GM12878 (cell line): ENCODE data around the gene ERC2. TPM values are rescaled to one million over a fixed set of nuclear protein-coding genes. Genes with fewer than 3 reads are reported as not detected.

ENCODE experiments used
- ATAC-seq: fragments of 200-7000 bp; cut with Tn5 transposase; 3 replicates; pipeline ENCODE4 v1.9.1; 2020; ENCODE audit warnings: mild to moderate bottlenecking, moderate library complexity
- BruUV-seq: library from RNA; stranded (reverse); fragments of 400-500 nt; replicated peaks from 2 replicates; lab custom pipeline; 2021; lab: Mats Ljungman, UMichigan
- CTCF ChIA-PET: fragments of 300-600 bp; sonication (Branson Sonifier 250); formaldehyde crosslinking; extraction: SDS; loops from one replicate; lab custom pipeline; 2021; ENCODE audit warnings: inconsistent platforms; lab: Yijun Ruan, JAX
- POLR2A ChIA-PET: fragments of 350-600 bp; formaldehyde crosslinking; extraction: SDS; loops from one replicate; lab custom pipeline; 2021; ENCODE audit warnings: inconsistent platforms; lab: Charles Lee
- RAD21 ChIA-PET: fragments of 300-600 bp; sonication (Branson Sonifier 250); formaldehyde crosslinking; loops from one replicate; lab custom pipeline; 2023; ENCODE audit warnings: antibody characterized with exemption; ENCODE audit not compliant: unreplicated experiment; lab: Charles Lee
- SMC1A ChIA-PET: fragments of 300-600 bp; sonication (Branson Sonifier 250); formaldehyde crosslinking; loops from one replicate; lab custom pipeline; 2023; ENCODE audit not compliant: unreplicated experiment, uncharacterized antibody; lab: Charles Lee
- DNase-seq: peaks from one replicate; pipeline ENCODE4 v3.0.0-alpha.2; 2011; ENCODE audit warnings: low read depth, low spot score
- FAIRE-seq: peaks from 3 replicates; lab custom pipeline; 2011; peaks lifted over from hg19 to GRCh38; lab: Jason Lieb, UNC
- H2AFZ ChIP-seq: 2 replicates; pipeline ENCODE4 v1.6.0; 2011; ENCODE audit warnings: low read depth, low read length, control low read depth; ENCODE audit not compliant: control insufficient read depth
- H3K27ac ChIP-seq: 2 replicates; pipeline ENCODE4 v1.5.1; 2011; ENCODE audit warnings: control low read depth; ENCODE audit not compliant: control insufficient read depth, insufficient read depth
- H3K27me3 ChIP-seq, 2 experiments: replicated peaks in 1 of 2; 2 replicates each; pipeline versions ENCODE4 v1.6.0 to v1.6.1; 2011; ENCODE audit warnings: low read length in 1 of 2; ENCODE audit not compliant: control insufficient read depth in 2 of 2, insufficient read depth in 2 of 2
- H3K36me3 ChIP-seq, 2 experiments: 2 replicates each; pipeline ENCODE4 v1.5.1; 2011; ENCODE audit warnings: low read length in 1 of 2; ENCODE audit not compliant: control insufficient read depth in 2 of 2, insufficient read depth in 2 of 2
- H3K4me1 ChIP-seq: 2 replicates; pipeline ENCODE4 v1.6.1; 2011; ENCODE audit warnings: mild to moderate bottlenecking, low read length, moderate library complexity, mixed read lengths; ENCODE audit not compliant: control insufficient read depth, insufficient read depth
- H3K4me2 ChIP-seq: 2 replicates; pipeline ENCODE4 v1.6.0; 2011; ENCODE audit warnings: control low read depth; ENCODE audit not compliant: control insufficient read depth, insufficient read depth
- H3K4me3 ChIP-seq: fragments of 200-600 bp; sonication (generic); 2 replicates; pipeline ENCODE4 v1.5.1; 2016
- H3K79me2 ChIP-seq: 2 replicates; pipeline ENCODE4 v1.6.0; 2011; ENCODE audit warnings: low read length; ENCODE audit not compliant: control insufficient read depth, insufficient read depth
- H3K9ac ChIP-seq: 2 replicates; pipeline ENCODE4 v1.8.0; 2011; ENCODE audit warnings: low read length, control low read depth, mixed read lengths; ENCODE audit not compliant: control insufficient read depth, insufficient read depth
- H3K9me3 ChIP-seq: replicated peaks from 3 replicates; pipeline ENCODE4 v1.5.1; 2011; ENCODE audit warnings: mild to moderate bottlenecking, low read length; ENCODE audit not compliant: control insufficient read depth, insufficient read depth
- H4K20me1 ChIP-seq: 2 replicates; pipeline ENCODE4 v1.6.0; 2011; ENCODE audit not compliant: control insufficient read depth, insufficient read depth
- IKZF2 ChIP-seq, 2 experiments: fragments of 450-650 bp; IDR thresholded peaks; 2 replicates each; pipeline ENCODE4 v1.6.1; 2017; ENCODE audit warnings: mild to moderate bottlenecking in 2 of 2, moderate library complexity in 2 of 2
- KAT2A ChIP-seq: conservative IDR thresholded peaks from 2 replicates; pipeline ENCODE4 v1.6.1; 2011; ENCODE audit warnings: low read depth, low read length; ENCODE audit not compliant: control insufficient read depth
- NFIC ChIP-seq: IDR thresholded peaks from 2 replicates; pipeline ENCODE4 v1.6.1; 2012; ENCODE audit warnings: low read depth, mild to moderate bottlenecking, inconsistent platforms, low read length, moderate library complexity
- WGBS: methylation state at CpG from one replicate; pipeline ENCODE4 v1.1.6; 2016; ENCODE audit warnings: low lambda C conversion rate; ENCODE audit not compliant: insufficient replicate concordance, insufficient coverage; ENCODE audit errors: missing lambda C conversion rate; 5-methylcytosine and 5-hydroxymethylcytosine counted together
- in situ Hi-C: fragments of 300-500 bp; cut with MboI; formaldehyde crosslinking; loops from 9 replicates; pipeline ENCODE4 v1.14.3; 2018; ENCODE audit warnings: mixed read lengths
- intact Hi-C: fragments of 100-400 bp; cut with micrococcal nuclease; formaldehyde crosslinking; loops from one replicate; pipeline ENCODE4 v1.14.2; 2022; ENCODE audit not compliant: unreplicated experiment
- polyA plus RNA-seq, 11 experiments: library from polyadenylated mRNA; depleted of rRNA in 4 of 11; unstranded in 6 of 11; stranded (reverse) in 5 of 11; fragments of >200 nt; fragmentation: Nextera tagmentation in 4 of 11; fragmentation: Illumina TruSeq in 1 of 11; extraction: Ambion mirVana in 4 of 11; extraction: Trizol in 1 of 11; gene quantifications; 1 replicate in 1 of 11; 2 replicates in 10 of 11; pipeline versions ENCODE4 v1.2.1 to v1.2.3, GENCODE V29; 2011 to 2016; ENCODE audit warnings: inconsistent platforms in 2 of 11, missing spikeins in 2 of 11, low read depth in 1 of 11
- total RNA-seq, 4 experiments: library from RNA; depleted of rRNA in 3 of 4; stranded (reverse); fragments of >200 nt in 3 of 4; fragmentation: Illumina TruSeq in 1 of 4; extraction: Trizol in 1 of 4; gene quantifications; 2 replicates each; pipeline versions ENCODE4 v1.2.1 to v1.2.3, GENCODE V29; 2013 to 2021
- TF ChIP-seq, protein P1 (sequence below): fragments of 450-650 bp; IDR thresholded peaks from 2 replicates; pipeline ENCODE4 v1.6.1; 2018; ENCODE audit warnings: borderline replicate concordance, mild to moderate bottlenecking; ENCODE audit not compliant: partially characterized antibody
- TF ChIP-seq, protein P2 (sequence below): IDR thresholded peaks from 2 replicates; pipeline ENCODE4 v1.6.1; 2012; ENCODE audit warnings: low read length, inconsistent platforms

ERC2 gene
- total and polyA plus RNA-seq, 10 of the 15 experiments (the other 5 are each of a cell fraction or from before 2014, with no cell fraction given), result 0.06 to 1.4 (median 0.12) TPM; not detected in 3

DNA sequence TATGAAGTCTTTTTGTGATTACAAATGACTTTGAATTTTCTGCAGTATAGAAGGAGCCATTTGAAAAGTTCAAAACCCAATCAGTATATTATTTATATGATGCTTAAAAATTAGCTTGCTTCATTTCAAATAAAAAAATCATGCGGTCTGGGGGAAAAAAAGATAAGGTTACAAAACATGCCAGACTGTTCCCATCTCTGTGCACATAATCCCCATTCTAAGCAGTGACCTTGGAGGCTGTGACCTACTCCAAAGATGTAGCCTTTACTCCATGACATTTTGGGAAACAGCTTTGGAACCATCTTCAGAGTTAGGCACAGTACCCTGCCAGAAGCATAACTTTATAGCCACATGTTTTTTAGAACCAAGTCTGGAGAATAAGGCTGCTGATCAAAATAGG, 533.5 kb downstream of the ERC2 start:
- no peaks in the 10 kb centered on the region for H3K36me3 ChIP-seq
- ATAC-seq (no peak), DNase-seq (no peak), FAIRE-seq (no peak)
- H3K9me3 ChIP-seq, result no peaks in the 10 kb centered on the region
- WGBS, result 30% methylated on average over 1 of the region's 1 CpG
- ChIA-PET RAD21 (no interaction called here), POLR2A (no interaction called here), SMC1A (no interaction called here), CTCF (no interaction called here)
- H3K9ac ChIP-seq, result no peak overlapping the region
- TF ChIP-seq, protein P1, sequence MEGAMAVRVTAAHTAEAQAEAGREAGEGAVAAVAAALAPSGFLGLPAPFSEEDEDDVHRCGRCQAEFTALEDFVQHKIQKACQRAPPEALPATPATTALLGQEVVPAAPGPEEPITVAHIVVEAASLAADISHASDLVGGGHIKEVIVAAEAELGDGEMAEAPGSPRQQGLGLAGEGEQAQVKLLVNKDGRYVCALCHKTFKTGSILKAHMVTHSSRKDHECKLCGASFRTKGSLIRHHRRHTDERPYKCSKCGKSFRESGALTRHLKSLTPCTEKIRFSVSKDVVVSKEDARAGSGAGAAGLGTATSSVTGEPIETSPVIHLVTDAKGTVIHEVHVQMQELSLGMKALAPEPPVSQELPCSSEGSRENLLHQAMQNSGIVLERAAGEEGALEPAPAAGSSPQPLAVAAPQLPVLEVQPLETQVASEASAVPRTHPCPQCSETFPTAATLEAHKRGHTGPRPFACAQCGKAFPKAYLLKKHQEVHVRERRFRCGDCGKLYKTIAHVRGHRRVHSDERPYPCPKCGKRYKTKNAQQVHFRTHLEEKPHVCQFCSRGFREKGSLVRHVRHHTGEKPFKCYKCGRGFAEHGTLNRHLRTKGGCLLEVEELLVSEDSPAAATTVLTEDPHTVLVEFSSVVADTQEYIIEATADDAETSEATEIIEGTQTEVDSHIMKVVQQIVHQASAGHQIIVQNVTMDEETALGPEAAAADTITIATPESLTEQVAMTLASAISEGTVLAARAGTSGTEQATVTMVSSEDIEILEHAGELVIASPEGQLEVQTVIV, result no peak
- no peak for TF ChIP-seq NFIC
- no peak for TF ChIP-seq IKZF2 (IDR thresholded peaks at IDR 0.05)
- TF ChIP-seq, protein P2, sequence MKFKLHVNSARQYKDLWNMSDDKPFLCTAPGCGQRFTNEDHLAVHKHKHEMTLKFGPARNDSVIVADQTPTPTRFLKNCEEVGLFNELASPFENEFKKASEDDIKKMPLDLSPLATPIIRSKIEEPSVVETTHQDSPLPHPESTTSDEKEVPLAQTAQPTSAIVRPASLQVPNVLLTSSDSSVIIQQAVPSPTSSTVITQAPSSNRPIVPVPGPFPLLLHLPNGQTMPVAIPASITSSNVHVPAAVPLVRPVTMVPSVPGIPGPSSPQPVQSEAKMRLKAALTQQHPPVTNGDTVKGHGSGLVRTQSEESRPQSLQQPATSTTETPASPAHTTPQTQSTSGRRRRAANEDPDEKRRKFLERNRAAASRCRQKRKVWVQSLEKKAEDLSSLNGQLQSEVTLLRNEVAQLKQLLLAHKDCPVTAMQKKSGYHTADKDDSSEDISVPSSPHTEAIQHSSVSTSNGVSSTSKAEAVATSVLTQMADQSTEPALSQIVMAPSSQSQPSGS, result no peak
- TF ChIP-seq KAT2A, result no peak
- no TSS peak for BruUV-seq
- intact Hi-C loops (no loop called here), in situ Hi-C loops (no loop called here)
- no peak overlapping the region for H3K4me3 ChIP-seq
- no peak overlapping the region for H2AFZ ChIP-seq
- H3K79me2 ChIP-seq, result no peaks in the 10 kb centered on the region
- no peaks in the 10 kb centered on the region; a peak in 1 of 4 replicates for H3K27me3 ChIP-seq
- no peak overlapping the region for H3K4me2 ChIP-seq
- no peaks in the 10 kb centered on the region for H4K20me1 ChIP-seq
- no peaks in the 10 kb centered on the region for H3K4me1 ChIP-seq
- no peak overlapping the region for H3K27ac ChIP-seq
